ENCODE results near the gene ZNF143.

- TF ChIP-seq CTCF (IDR thresholded peaks at IDR 0.05) (no peak), POLR2A (IDR thresholded peaks at IDR 0.05) (no peak)
Observed at GRCh38 chr11:9462806-9463537, 2.2 kb downstream of the ZNF143 start.

Measured in right lobe of liver (tissue), 4 donors.